ENCODE results near the gene ETNK2.

DNA sequence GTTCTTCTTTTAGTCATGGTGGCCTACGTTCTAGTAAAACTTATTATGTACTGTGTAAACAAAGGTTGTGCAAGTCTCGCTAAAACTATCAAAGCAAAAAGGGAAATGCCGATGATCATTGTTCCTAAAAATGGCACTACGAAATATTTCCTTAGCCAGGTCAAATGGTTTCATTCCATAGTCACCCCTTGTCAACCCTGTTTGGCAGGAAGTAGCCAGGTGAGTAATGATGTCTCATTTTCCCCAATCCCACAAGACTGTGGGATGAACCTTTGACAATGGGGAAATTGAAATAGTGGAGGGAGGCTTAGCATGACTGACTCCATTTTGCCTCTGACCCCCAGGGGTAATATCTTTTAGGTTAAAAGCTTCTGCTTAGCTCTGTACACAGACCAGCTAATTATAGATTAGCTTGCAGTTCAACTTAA lies 19.9 kb upstream of the ETNK2 start:
- TF ChIP-seq EZH2 (IDR thresholded peaks at IDR 0.05) (no peak), POLR2AphosphoS5 (IDR thresholded peaks at IDR 0.05; ENCODE audit: borderline replicate concordance, low read depth, low read length) (no peak)
